Stromal cell of bone marrow (primary cell): ENCODE results near the gene HOXA3.

Source experiments
- DNase-seq: peaks from one replicate; pipeline ENCODE4 v3.0.0-alpha.2; 2012; ENCODE audit warnings: low read depth

HOXA3 gene

DNA sequence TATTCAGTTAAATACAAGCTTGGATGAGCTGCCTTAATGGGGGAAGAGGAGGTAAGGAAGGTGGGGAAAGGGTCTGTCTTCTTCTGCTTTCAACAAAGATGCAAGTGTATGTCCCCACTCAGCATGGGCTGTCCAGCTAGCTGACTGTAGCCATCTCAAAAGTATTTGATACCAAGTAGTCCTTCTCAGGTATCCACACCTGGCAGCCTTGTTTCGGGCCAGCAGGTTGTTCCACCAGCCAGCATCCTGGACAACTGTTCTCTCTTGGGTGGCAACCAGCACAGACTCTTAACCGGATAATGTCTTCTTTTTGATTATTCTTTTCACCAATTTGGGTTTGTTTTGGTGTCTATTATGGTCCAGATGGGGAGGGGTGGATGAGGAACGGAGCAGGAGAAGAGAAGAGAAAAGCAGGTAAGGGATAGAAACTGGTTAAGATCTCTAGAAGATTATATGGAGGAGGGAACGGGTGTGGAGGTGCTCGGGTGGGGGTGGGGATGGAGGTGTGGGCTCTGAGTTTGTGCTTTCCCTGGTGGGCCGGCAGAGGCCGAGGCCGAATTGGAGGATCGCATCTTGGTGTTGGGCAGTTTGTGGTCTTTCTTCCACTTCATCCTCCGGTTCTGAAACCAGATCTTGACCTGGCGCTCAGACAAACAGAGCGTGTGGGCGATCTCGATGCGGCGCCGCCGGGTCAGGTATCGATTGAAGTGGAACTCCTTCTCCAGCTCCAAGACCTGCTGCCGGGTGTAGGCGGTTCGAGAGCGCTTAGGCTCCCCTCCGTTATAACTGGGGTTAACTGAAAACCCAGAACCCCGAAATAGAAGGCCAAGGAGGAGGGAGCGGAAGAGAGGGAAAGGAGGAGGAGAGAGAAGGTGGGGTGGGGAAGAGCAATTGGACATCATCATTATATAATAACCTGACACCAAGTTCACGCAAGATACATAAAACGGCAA lies 23.3 kb downstream of the HOXA3 start:
- DNase-seq: no peak

DNA sequence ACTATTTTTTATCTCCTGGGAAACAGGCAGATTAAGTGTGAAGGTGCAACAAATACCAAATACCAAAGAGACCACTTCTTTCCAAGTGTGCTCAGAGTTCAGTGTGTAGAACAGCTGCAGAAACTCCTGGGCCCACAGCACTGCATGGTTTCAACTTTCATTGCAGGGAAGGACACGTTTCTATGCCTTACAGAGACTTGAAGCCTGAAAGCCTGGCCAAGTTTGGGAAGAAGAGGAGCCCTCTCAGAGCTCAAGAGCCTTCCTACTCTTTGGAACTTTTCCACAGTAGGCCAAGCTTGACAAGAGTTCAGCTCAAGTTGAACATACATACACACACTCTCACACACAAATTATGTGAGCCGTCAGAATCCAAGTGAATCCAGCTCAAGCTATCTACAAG lies 24.3 kb downstream of the HOXA3 start:
- no peak for DNase-seq

GRCh38 chr7:27126596-27127327 lies 25.6 kb downstream of the HOXA3 start:
- DNase-seq: no peak

DNA sequence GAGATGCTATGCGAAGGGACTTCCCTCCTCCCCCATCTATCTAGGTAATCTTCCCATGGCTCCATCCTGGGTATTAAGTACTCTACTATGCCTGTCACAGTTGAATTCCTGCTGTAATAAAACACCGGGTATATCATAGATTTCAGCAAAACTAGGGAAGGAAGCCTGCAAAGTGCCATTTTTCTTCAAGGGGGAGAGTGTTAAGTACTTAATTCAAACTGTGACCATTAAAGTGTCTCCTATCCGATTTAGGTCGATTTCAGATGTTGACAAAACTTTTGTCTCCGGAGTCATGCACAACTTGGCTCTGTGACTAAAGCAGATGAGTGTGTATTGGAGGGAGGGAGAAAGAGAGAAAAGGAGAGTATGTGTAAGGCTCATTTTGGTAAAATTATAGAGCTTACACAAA lies 26.4 kb downstream of the HOXA3 start:
- no peak for DNase-seq

DNA sequence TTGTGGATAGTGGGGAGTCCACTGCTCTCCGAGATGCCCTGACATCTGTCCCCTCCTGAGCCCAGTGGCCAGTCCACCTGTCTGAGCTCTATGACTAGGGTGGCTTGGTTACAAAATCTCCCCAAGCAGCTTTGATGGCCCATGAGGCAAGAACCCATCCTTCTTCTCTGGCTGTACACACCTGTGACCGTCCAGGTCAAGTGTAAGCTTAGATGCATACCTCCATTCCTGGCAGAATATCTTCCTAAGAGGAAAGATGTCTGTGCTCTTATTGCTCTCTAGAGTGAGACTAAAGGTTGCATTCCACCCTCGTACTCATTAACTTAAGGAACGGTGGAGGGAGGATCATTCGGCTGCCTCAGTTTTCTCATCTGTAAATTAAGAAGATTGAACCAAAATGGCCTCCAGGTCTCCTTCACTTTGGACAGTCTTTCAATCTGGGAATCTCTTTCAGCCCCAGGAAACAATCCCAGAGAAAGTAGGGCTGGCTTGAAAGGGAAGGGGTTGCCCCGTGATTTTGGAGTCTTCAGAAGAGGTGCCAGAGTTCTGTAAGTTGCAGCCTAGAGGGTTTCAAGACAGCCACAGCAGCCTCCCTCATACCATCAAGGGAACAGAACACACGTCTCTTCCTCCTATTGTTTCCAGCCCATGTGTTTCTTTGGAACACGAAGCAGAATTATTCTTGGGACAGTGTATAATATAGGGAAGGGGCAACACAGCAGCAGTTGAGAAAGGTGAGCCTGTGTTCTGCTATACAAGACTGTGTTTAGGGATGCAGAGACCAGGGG lies 27.3 kb downstream of the HOXA3 start:
- DNase-seq: no peak

- peak; percentile 59 for DNase-seq
These were observed 28.1 kb downstream of the HOXA3 start for GRCh38 chr7:27124096-27124901.

GRCh38 chr7:27123477-27124053 lies 28.8 kb downstream of the HOXA3 start:
- DNase-seq: no peak

DNA sequence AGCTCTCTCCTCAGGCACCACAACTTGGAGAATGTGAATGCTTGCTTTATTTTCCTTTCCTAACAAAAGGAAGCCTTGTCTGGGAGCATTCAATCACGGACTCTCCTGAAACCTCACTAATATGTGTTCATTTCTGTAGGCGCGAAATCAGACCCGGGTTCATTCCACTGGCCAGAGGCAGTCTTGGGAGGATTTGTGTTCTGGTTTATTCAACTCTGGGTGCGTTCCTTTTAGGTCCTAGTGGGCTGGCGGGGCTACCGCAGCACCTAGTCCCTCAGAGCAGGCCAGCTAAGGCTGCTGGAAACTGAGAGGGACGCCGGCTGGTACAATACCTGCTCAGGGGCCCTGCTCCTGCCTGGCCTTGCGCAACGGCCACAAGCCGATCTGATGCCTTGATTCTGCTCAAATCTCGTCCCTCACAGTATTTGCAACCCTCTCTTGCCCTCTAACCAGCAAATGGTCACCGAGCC lies 29.3 kb downstream of the HOXA3 start:
- no peak for DNase-seq

DNA sequence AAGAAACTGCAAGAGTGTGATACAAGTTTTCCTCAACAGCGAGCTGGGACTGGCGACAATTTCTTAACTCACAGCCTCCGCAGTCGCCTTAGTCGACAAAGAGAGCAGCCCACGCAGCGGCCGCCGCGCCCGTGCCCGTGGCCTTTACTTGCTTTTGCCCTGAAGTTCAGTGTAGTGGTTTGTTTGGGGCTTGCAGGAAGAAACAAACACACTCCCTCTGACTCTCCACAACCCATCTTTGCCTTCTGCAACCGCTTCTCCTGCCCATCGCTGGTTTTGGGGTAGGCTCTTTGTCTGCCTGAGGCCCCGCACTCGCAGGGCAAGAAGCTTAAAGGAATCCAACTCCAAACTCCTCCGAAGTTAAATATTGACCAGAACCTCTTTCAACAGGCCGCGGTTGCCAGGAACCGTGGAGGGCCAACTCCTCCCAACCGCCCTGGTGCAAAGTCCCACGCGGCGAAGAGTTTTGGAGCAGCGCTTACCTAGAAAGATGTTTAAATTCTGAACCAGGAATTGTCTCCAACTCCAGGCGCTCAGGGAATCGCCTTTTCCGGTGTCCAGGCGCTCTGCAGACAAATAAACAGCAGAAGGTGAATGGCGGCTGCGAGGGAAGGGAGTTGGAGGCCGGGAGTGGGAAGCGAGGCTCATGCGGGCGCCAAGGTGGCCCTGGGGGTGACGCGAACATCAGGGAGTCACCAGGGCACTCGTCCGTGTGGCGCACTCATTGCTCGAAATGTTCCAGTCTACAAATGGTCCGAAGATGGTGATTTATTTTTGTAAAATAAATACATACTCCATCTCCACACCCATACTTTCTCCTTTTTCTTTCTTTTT lies 30.1 kb downstream of the HOXA3 start:
- DNase-seq: no peak

DNA sequence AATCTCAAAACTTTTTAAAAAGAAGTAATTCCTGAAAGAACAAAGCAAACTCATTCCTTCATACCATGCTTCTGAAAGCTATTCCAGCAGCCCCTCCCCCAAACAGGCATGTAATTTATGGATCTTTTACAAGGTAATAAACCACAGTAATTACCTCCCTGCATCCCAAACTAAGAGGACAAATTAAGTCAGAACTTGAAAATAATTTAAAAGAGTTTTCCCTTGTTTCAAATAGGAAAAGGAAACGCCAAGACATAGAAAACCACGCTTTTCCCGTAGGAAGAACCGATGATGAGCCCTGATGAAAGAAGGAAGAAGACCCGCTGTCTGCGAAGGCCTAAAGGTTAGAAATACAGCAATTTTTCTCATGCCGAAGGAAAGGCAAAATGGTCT lies 30.7 kb downstream of the HOXA3 start:
- no peak for DNase-seq

GRCh38 chr7:27119412-27119911 lies 32.9 kb downstream of the HOXA3 start:
- no peak for DNase-seq

- DNase-seq: no peak
These were observed 33.8 kb downstream of the HOXA3 start for GRCh38 chr7:27118580-27118979.

DNA sequence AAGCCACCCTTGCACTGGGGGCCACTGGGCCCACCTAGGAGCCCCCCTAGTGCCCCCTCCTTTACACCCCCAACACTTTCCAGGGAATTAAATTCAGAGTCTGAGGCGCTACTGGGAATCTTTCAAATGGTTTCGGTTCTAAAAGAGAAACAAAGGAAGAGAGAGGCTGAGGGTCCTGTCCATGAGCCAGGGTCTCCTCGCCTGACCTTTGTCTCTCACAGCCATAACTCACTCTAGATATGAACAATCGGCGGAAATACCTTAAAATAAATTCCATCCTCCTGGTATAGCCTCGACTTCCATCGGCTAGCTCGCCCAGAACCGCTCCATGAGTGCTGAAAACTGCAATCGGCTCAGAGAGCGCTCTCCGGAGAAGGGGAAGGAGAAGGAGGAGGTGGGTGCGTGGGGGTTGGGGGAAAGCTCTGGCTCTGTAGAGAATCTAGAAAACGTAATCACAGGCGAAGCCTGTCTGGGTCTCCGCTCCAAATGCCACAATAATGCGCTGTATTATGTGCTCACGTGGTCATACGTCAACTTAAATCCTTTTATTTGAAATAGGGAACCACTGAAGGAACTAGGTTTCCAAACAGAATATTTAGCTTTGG lies 34.4 kb downstream of the HOXA3 start:
- no peak for DNase-seq

DNA sequence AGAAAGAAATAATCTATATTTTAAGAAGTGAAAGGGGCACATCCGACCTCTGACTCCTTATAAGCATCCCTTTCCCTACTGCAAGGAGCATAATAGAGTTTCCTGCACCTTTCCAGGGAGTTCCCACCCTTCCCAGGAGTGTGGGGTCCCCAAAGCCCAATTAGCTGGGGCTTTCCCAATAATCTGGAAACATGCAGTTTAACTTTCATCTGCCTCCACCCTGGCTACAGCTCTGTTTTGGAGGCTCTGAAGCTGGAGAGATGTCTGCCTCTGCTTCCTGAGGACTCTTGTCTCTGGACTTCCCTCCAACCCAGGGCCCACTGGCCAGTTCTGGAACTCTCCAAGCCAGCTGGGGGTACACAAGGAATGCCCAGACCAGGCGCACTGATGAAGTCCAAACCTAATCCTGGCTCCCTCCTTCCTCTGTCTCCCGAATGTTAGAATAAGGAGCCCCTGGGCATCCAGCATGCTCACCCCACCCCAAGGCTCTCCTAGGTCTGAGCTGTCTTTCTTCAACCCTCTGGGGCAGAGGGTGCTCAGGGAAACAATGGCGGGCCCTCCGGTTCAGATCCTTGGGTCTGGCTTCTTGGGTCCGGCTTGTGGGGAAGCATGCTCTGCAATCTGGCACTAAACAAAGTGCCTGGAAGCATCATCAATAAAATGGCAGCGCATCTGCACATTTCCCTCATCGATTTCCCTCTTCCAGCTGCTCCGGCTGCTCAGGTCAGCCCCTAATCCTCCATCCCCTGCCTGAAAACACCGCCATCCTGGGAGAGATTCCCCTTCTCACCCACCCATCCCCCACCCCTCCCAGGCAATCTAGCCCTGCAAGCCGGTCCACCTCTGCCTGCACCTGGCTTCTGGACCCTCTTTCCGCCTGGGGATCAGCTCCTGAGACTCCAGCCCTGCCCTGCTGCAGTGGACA lies 35.2 kb downstream of the HOXA3 start:
- DNase-seq: no peak

GRCh38 chr7:27116031-27116961 lies 36.1 kb downstream of the HOXA3 start:
- no peak for DNase-seq

- no peak for DNase-seq
These were observed 37.0 kb downstream of the HOXA3 start for GRCh38 chr7:27115221-27116026.

GRCh38 chr7:27114881-27115220 lies 37.5 kb downstream of the HOXA3 start:
- DNase-seq: no peak
